K562 treated with DMSO at 1 percent for 4 hours (cell line): Measurements from ENCODE around the gene IDH2. TPM values are rescaled to one million over a fixed set of nuclear protein-coding genes. Genes with fewer than 3 reads are reported as not detected.

Source experiments
- total RNA-seq: library from RNA; unstranded; fragments of 300-600 nt; gene quantifications from 2 replicates; pipeline ENCODE4 v1.2.3, GENCODE V29; 2022; ENCODE audit not compliant: insufficient read depth

The IDH2 gene
- total RNA-seq, result 86.0 and 111 TPM in 2 replicates

GRCh38 chr15:90101969-90102890 lies at the start of gene IDH2:
IDH2 (minus strand) TSS chr15:90102468; CDS start chr15:90102390, 78 bp downstream.

Other genes with a start within 250 kb of the IDH2 start
- 17.4 and 34.1 TPM in 2 replicates for gene AP3S2, start 208.5 kb downstream of the IDH2 start, total RNA-seq
- gene ARPIN, start 189.5 kb downstream of the IDH2 start, total RNA-seq, result not detected in 2 replicates
- 7.6 and 8.0 TPM in 2 replicates for gene ZNF710, start 101.1 kb downstream of the IDH2 start, total RNA-seq
- 25.2 and 36.5 TPM in 2 replicates for gene SEMA4B, start 98.9 kb upstream of the IDH2 start, total RNA-seq
- 126 and 166 TPM in 2 replicates for gene CIB1, start 131.5 kb upstream of the IDH2 start, total RNA-seq
- 1.7 and 4.0 TPM in 2 replicates for gene GDPGP1, start 131.7 kb upstream of the IDH2 start, total RNA-seq
- not detected in 2 replicates for gene TTLL13, start 147.1 kb upstream of the IDH2 start, total RNA-seq
- gene NGRN, start 163.2 kb upstream of the IDH2 start, total RNA-seq, result 55.7 and 60.1 TPM in 2 replicates
- gene ZNF774, start 249.8 kb upstream of the IDH2 start, total RNA-seq, result 0.65 and 1.1 TPM in 2 replicates